ENCODE measurements around the gene LRRC51.

The LRRC51 gene

GRCh38 chr11:72080326-72081183, at the start of gene LRRC51, which contains the start of gene NUMA1:
Gene LRRC51, plus strand, starts transcription at chr11:72080850. Its CDS starts 8,234 bp downstream, at chr11:72089084.
Gene NUMA1, minus strand, starts transcription at chr11:72080542. Its CDS starts 44,599 bp downstream, at chr11:72035943.
- peak; percentile 100 for DNase-seq (ENCODE audit: low read depth)

GRCh38 chr11:72036687-72037086, 44.0 kb upstream of the LRRC51 start:
- no peak for DNase-seq (ENCODE audit: low read depth)

- no peak for DNase-seq (ENCODE audit: low read depth)
These were observed 42.9 kb upstream of the LRRC51 start for GRCh38 chr11:72037554-72038311.

GRCh38 chr11:72038491-72038890, 42.2 kb upstream of the LRRC51 start:
- DNase-seq (ENCODE audit: low read depth) = peak; percentile 65

- no peak for DNase-seq (ENCODE audit: low read depth)
These were observed 41.4 kb upstream of the LRRC51 start for GRCh38 chr11:72039031-72039855.

GRCh38 chr11:72039856-72040401, 40.7 kb upstream of the LRRC51 start:
- no peak for DNase-seq (ENCODE audit: low read depth)

GRCh38 chr11:72040491-72041363, 39.9 kb upstream of the LRRC51 start:
- peak; percentile 87 for DNase-seq (ENCODE audit: low read depth)

- DNase-seq (ENCODE audit: low read depth) = peak; percentile 63
These were observed 39.1 kb upstream of the LRRC51 start for GRCh38 chr11:72041364-72042063.

- DNase-seq (ENCODE audit: low read depth) = no peak
These were observed 38.4 kb upstream of the LRRC51 start for GRCh38 chr11:72042064-72042745.

- no peak for DNase-seq (ENCODE audit: low read depth)
These were observed 34.8 kb upstream of the LRRC51 start for GRCh38 chr11:72045849-72046248.

- DNase-seq (ENCODE audit: low read depth) = no peak
These were observed 31.7 kb upstream of the LRRC51 start for GRCh38 chr11:72048766-72049460.

GRCh38 chr11:72058416-72059034, 22.1 kb upstream of the LRRC51 start:
- no peak for DNase-seq (ENCODE audit: low read depth)

- DNase-seq (ENCODE audit: low read depth) = no peak
These were observed 18.8 kb upstream of the LRRC51 start for GRCh38 chr11:72061739-72062396.

GRCh38 chr11:72066855-72067254, 13.8 kb upstream of the LRRC51 start:
- DNase-seq (ENCODE audit: low read depth) = no peak

GRCh38 chr11:72067266-72067665, 13.4 kb upstream of the LRRC51 start:
- DNase-seq (ENCODE audit: low read depth) = no peak

GRCh38 chr11:72067676-72068075, 13.0 kb upstream of the LRRC51 start:
- no peak for DNase-seq (ENCODE audit: low read depth)

GRCh38 chr11:72069200-72069599, 11.4 kb upstream of the LRRC51 start:
- DNase-seq (ENCODE audit: low read depth) = no peak

GRCh38 chr11:72069787-72070251, 10.8 kb upstream of the LRRC51 start:
- peak; percentile 75 for DNase-seq (ENCODE audit: low read depth)
